ENCODE results near the gene DHRS3.

Gene DHRS3

DNA sequence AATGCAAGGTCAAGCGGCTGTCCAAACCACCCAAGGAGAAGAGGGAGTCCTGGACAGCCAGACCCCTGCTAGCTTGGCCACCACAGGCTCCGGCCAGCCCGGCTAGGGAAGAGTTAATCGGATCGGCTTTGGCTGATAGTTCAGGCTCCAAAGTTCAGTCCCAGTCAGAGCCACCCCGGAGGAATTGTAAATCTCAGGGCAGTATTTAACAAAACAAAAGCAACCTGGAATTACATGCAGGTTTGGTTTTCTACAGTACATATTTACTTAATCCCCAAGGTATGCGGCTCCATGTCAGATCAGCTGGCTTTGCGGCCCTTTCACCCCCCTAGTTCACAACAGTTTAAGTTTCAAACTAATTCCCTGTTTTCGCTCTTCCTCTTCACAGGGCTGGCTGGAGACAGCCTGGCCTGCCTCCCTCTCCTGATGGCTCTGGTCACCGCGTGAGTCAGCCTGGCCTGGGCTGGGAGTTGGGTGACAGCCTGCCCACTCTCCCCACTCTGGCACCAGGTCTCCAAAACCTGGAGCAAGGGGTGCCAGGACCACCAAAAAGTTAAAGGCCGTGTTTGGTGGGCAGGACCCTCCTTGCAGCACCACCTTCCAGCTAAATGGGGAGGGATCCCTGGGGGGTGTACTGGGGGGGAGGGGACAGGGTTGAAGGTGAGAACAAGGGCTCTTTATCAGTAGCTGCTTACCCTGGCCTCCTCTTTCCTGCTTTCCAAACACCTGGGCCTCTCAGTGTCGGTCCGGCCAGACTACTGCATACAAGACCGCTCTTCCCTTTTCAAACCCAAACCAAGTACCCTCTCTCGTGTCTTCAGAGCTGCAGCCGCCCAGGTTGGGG, 1.9 kb downstream of the DHRS3 start:
- peak overlapping the region; percentile 88 for H3K4me3 ChIP-seq (ENCODE audit: low read length)
- TF ChIP-seq, protein P1, sequence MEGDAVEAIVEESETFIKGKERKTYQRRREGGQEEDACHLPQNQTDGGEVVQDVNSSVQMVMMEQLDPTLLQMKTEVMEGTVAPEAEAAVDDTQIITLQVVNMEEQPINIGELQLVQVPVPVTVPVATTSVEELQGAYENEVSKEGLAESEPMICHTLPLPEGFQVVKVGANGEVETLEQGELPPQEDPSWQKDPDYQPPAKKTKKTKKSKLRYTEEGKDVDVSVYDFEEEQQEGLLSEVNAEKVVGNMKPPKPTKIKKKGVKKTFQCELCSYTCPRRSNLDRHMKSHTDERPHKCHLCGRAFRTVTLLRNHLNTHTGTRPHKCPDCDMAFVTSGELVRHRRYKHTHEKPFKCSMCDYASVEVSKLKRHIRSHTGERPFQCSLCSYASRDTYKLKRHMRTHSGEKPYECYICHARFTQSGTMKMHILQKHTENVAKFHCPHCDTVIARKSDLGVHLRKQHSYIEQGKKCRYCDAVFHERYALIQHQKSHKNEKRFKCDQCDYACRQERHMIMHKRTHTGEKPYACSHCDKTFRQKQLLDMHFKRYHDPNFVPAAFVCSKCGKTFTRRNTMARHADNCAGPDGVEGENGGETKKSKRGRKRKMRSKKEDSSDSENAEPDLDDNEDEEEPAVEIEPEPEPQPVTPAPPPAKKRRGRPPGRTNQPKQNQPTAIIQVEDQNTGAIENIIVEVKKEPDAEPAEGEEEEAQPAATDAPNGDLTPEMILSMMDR (conservative IDR thresholded peaks at IDR 0.05; ENCODE audit: low read length), result no peak
- DNase-seq (ENCODE audit: low read depth), result peak; percentile 65

DNA sequence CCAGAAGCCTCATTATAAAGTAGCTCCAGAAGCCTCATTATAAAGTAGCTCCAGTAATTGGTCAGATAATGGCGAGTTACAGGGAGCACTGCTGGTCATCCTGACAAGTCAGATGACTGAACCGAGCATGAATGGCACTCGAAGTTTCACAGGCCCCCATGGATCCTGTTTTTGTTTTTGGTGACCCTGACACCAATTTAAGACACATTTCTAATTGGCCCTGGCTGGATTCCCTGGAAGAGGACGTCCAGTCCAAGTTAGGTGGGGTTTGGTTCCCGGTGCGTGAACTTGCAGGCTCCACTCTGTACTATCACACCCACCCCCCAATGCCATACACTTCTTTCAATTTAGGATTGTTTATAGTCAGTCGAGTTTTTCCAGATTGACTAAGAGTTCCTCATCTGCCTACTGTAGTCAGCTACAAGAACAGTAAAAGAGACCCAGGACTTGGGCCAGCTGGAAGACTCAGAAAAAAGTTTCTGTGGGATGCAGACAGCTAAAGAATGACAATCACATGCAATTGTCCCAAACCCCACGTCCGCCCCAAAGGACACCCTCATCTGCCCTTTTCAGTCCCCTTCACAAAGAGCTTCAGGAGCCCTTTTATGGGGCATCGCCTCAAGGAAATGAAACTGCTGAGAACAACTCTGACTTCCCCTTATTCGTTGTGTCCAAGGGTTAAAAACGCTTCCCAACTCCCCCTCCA, 2.7 kb downstream of the DHRS3 start:
- TF ChIP-seq, protein P1 (conservative IDR thresholded peaks at IDR 0.05; ENCODE audit: low read length), result no peak
- peak overlapping the region; percentile 88 for H3K4me3 ChIP-seq (ENCODE audit: low read length)
- DNase-seq (ENCODE audit: low read depth), result peak; percentile 45

DNA sequence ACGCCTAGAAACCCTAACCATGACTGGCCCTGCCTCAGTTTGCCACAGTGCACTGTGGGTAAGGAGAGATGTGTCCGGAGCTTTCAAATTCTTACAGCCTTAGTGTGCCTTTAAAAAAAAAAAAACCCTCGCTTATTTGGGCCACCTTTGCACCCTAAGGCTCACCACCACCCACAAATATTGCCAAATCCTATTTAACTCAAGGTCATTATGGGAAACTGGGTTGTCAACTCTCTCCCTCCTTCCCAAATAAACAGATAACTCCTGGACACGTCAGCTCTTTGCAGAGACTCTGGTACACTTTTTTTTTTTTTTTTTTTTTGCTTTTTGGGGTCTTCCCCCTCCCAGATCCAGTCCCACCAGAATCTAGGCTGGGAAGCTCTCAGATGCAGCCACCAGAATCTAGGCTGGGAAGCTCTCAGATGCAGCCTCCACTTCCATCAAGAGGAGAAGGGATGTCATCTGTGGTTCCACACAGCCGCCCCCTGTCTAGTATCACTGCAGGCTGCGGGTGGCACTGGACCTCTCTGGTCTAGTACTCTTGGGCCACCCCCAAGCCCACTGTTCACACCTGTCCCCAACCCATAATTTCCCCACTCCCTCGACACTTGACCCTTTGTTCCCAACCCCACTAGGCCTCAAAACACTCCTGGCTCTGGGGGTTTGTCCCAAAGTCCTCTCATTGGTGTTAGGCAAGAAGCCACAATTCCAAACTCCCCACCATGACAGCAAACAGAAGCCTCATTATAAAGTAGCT, 3.4 kb downstream of the DHRS3 start:
- TF ChIP-seq, protein P1 (conservative IDR thresholded peaks at IDR 0.05; ENCODE audit: low read length), result no peak
- peak overlapping the region; percentile 88 for H3K4me3 ChIP-seq (ENCODE audit: low read length)

DNA sequence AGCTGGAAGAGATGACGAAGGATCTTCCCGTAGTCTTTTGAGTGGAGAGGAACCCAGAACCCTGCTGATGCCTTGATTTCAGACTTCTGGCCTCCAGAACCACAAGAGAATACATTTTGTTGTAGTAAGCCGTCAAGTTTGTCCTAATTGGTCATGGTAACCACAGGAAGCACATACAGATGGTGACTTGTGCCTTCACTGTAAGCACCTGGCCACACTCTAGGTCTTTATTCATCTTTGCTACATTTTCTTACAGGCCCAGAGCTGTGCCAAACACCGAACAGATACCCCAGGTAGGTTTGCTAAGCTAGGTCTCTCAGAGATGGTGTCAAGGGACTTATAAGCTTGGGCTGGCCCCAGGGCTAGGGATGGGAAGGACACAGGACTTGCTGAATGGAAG, 4.8 kb downstream of the DHRS3 start:
- no peak for DNase-seq (ENCODE audit: low read depth)
- TF ChIP-seq, protein P1 (conservative IDR thresholded peaks at IDR 0.05; ENCODE audit: low read length), result no peak
- H3K4me3 ChIP-seq (ENCODE audit: low read length), result no peak overlapping the region

More for the DNA sequence above, 3.4 kb downstream of the DHRS3 start:
- no peak for DNase-seq (ENCODE audit: low read depth)

DNA sequence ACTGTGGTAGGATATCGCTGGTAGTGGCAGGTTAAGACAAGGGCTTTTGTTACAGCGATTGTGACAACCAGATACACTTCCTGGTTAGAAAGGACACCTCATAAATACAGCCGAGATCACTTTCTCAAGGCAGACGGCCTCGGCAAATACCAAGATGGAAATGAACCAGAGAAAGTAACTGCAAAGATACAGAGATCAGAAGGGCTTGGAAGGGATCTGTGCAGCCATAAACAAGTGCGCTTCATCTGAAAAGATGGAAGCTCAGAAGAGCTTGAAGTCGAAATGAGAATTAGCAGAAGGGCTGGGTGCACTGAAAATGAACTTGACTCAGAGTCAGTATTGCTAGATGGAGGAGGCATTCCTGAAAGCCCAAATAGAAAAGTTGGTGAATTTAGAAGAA, 7.1 kb downstream of the DHRS3 start:
- DNase-seq (ENCODE audit: low read depth), result no peak
- TF ChIP-seq, protein P1 (conservative IDR thresholded peaks at IDR 0.05; ENCODE audit: low read length), result no peak
- no peak overlapping the region for H3K4me3 ChIP-seq (ENCODE audit: low read length)

DNA sequence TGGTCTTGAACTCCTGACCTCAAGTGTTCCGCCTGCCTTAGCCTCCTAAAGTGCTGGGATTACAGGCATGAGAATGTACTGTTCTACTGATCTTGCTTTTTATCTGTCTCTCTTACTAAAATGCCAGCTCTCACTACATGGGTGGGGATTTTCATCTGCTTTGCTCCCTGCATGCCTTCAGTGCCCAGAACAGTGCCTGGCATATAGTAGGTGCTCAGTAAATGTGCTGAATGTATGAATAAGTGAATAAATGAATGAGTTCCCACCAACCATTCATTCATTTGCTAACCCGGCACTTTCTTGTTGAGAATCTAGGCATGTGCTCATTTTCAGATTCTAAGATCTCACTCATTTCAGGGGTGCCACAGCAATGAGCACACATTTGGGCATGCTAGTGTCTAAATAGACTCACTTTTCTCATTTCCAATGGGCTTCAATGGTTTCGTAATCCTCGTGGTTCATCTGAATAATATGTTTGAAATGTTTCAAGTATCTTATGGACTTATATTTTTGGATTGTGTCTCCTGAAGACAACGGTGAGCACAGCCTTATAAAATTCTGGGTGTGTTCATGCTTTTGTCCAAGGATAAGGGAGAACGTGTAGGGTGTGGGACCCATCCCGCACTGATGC, 7.6 kb downstream of the DHRS3 start:
- no peak overlapping the region for H3K4me3 ChIP-seq (ENCODE audit: low read length)
- TF ChIP-seq, protein P1 (conservative IDR thresholded peaks at IDR 0.05; ENCODE audit: low read length), result no peak
- peak; percentile 83 for DNase-seq (ENCODE audit: low read depth)
